IPS-NIHi11 (cell line): ENCODE measurements around the gene ARHGEF7.
"Not testable (repeated sequence)": the region's sequence is repeated elsewhere in the genome, so short reads cannot be mapped to it uniquely, and the experiment has no call there.

ENCODE experiments used
- DNase-seq: peaks from one replicate; pipeline ENCODE4 v3.0.0; 2012; ENCODE audit warnings: mixed read lengths, low spot score

ARHGEF7 gene

DNA sequence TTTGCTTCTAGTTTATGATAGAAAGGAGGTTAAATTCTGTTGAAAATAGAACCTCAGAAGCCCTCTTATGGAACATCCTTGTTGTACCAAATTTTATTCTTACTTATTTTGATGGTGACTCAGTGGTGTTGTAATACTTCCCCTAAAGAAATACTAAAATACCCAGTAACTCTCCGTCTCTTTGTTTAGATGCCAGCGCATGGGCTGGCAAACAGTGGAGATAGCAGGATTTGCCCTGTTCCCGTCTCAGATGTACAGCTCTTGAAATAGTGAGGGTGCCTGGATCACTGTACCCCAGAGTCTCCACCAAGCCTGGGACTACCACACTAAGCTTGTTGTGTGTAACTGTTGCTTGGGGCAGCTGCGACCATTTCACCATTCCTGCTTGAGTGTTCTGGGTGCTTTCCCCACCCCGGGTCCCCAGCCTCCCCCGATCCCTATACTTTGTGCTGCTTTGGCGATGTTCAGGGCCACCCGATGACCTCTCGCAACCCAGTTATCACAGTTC, 138.3 kb downstream of the ARHGEF7 start:
- no peak for DNase-seq

DNA sequence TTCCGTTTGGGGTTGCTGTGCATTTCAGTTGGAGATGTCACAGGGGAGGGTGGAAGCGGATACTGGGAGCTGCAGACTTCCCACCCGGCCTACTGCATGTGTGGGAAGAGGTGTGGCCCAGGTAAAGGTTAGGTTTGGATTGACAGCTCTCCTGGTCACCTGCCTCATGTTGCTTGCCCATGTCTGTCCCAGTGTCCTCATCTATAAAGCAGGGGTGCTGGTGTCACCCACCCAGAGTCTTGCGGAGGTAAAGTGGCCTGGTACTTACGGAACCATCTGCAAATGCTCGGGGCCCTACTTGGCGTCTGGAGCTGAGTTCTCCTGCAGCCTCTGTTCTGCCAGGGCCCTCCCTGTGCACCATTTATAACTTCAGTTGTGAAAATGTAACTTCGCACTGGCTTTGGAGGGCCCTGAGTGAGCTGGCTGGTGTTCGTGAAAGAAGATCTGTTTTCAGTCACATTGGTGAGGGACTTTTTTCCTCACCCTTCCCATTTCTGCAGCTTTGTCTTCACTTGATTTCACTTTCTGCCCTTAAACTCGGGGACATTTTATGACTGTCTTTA, 140.2 kb downstream of the ARHGEF7 start:
- no peak for DNase-seq

GRCh38 chr13:111256458-111256857, 141.3 kb downstream of the ARHGEF7 start:
- no peak for DNase-seq

- DNase-seq = no peak
Measured at GRCh38 chr13:111256946-111257345, 141.8 kb downstream of the ARHGEF7 start.

DNA sequence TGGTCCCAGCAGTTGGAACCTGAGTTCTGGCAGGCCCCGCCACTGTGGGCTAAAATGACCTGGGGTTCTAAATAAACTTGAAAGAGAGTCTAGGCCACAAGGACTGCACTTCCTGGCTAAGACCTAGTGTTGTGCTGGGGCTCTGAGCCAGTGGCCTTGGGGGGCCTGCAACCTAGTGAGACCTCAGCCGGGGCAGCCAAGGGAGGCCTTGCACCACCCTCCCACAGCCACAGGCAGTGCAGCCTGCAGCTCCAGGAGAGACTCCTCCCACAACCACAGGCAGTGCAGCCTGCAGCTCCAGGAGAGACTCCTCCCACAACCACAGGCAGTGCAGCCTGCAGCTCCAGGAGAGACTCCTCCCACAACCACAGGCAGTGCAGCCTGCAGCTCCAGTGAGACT, 142.8 kb downstream of the ARHGEF7 start:
- DNase-seq = not testable (repeated sequence)

DNA sequence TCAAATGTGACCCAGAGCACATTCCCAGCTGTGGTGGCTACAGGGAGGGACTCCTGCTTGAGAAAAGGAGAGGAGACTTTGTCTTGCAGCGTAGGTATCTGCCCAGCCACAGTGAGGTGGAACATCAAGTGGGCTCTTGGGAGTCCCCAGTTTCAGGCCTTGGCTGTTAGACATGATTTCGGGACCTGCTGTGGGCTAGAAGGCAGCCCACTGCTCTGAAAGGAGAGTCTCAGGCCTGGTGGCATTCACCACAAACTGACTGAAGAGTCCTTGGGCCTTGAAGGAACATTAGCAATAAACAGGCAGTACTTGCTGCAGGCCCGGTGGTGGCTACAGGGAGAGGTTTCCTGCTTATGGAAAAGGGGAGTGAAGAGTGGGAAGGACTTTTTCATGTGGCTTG, 143.5 kb downstream of the ARHGEF7 start:
- no peak for DNase-seq

DNA sequence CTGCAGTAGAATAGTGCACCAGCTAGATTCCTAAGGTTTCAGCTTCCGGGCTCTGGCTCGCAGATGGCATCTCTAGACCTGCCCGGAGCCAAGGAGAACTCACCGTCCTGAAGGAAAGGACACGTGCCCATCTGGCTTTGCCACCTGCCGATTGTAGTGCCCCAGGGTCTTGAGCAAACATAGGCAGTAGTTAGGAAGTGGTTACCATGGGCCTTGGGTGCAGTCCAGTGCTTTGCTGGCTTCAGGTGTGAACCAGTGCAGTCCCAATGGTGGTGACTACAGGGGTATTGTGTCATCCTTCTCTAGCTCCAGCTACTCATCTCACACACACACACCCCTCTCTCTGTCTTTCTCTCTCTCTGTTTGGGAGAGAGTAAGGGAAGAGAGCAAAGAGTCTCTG, 143.9 kb downstream of the ARHGEF7 start:
- DNase-seq = no peak

- DNase-seq = no peak
Measured at GRCh38 chr13:111261326-111261725, 146.2 kb downstream of the ARHGEF7 start.

DNA sequence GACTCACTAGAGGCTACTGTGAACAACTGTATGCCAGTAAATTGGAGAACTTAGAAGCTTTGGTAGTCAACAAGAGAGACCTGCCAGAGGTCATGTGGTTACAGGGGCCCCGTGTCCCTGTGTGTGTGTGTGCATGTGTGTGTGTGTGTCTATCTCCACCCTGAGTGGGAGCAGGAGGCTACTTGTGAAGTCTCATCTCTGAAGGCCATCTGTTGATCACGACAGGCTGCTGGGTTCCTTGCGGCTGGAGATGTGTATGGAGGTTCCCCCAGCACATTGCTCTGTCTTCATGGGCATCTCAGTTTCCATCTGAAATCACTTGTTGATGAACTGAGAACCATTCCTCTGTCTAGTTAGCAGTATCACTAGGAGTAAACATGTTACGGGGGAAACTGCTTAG, 147.2 kb downstream of the ARHGEF7 start:
- DNase-seq = no peak

- no peak for DNase-seq
Measured at GRCh38 chr13:111262715-111263114, 147.6 kb downstream of the ARHGEF7 start.

GRCh38 chr13:111263566-111263965, 148.5 kb downstream of the ARHGEF7 start:
- DNase-seq = no peak

- no peak for DNase-seq
Measured at GRCh38 chr13:111265006-111265700, 150.0 kb downstream of the ARHGEF7 start.

GRCh38 chr13:111265701-111266035, 150.6 kb downstream of the ARHGEF7 start:
- DNase-seq = no peak

- no peak for DNase-seq
Measured at GRCh38 chr13:111267205-111267604, 152.1 kb downstream of the ARHGEF7 start.

- no peak for DNase-seq
Measured at GRCh38 chr13:111267784-111268183, 152.7 kb downstream of the ARHGEF7 start.

GRCh38 chr13:111269508-111269907, 154.4 kb downstream of the ARHGEF7 start:
- DNase-seq = peak; percentile 44

DNA sequence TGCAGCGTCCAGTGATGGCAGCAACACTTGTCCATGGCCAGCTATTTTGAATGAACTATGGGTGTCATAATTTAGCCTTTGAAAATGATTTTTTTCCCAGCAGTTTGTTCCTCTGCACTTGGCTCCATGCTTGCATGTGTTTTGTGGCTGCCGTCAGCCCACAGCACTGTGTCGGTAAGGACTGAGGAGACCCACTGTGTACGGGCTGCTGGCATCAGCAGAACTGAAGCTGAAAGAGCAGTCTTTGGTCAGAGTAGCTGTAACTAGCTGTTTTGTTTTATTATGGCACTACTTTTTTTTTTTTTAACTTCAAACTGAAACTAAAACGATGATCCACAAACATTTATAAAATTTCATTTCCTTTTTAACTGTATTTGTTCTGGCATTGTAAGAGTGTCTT, 155.0 kb downstream of the ARHGEF7 start:
- DNase-seq = no peak

- no peak for DNase-seq
Measured at GRCh38 chr13:111270765-111271698, 155.9 kb downstream of the ARHGEF7 start.

DNA sequence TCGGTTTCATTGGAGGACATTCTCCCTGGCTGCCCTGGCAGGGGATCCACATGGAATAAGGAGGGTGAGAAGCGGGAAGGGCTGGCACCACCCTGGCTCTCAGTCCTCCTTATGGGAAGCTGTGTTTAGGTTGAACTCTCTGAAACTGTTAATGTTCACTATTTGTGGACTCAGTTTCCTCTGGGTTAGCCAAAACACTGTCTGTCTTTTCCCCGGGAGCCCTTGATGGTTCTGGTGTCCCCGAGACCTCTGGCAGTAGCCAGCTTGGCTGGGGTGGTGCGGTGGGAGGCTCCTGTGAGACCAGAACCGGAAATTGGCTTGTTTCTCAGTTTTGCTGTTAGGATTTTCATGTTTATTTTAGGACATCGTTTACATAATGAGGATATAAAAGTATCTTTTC, 157.0 kb downstream of the ARHGEF7 start:
- no peak for DNase-seq

- no peak for DNase-seq
Measured at GRCh38 chr13:111275382-111275781, 160.3 kb downstream of the ARHGEF7 start.

GRCh38 chr13:111275995-111276618, 161.0 kb downstream of the ARHGEF7 start:
- DNase-seq = no peak

- DNase-seq = no peak
Measured at GRCh38 chr13:111278258-111278657, 163.1 kb downstream of the ARHGEF7 start.
